Fibroblast of skin of back (primary cell): ENCODE measurements around the gene LGALS3BP.

Experiments
- DNase-seq: peaks from one replicate; pipeline ENCODE4 v3.0.0-alpha.2; 2013

LGALS3BP gene

GRCh38 chr17:79014158-79014758 is 34.5 kb upstream of the LGALS3BP start:
- DNase-seq = no peak

- no peak for DNase-seq
These were observed 32.9 kb upstream of the LGALS3BP start for GRCh38 chr17:79012563-79013134.

GRCh38 chr17:79011451-79012147 is 31.9 kb upstream of the LGALS3BP start:
- peak; percentile 70 for DNase-seq

- DNase-seq = no peak
These were observed 30.6 kb upstream of the LGALS3BP start for GRCh38 chr17:79010304-79010646.

GRCh38 chr17:79009397-79010303 is 29.9 kb upstream of the LGALS3BP start, which contains the start of gene CANT1:
CANT1 (minus strand) TSS chr17:79009764; CDS start chr17:78997622, 12,142 bp downstream.
- peak; percentile 85 for DNase-seq

- no peak for DNase-seq
These were observed 29.1 kb upstream of the LGALS3BP start for GRCh38 chr17:79008666-79009387.

GRCh38 chr17:79007504-79008381 is 28.0 kb upstream of the LGALS3BP start:
- DNase-seq = no peak

GRCh38 chr17:79006794-79007503 is 27.2 kb upstream of the LGALS3BP start:
- DNase-seq = no peak

GRCh38 chr17:79006046-79006445 is 26.3 kb upstream of the LGALS3BP start:
- no peak for DNase-seq

- no peak for DNase-seq
These were observed 25.5 kb upstream of the LGALS3BP start for GRCh38 chr17:79005063-79005861.

GRCh38 chr17:79003661-79004411 is 24.1 kb upstream of the LGALS3BP start:
- no peak for DNase-seq

- no peak for DNase-seq
These were observed 23.3 kb upstream of the LGALS3BP start for GRCh38 chr17:79002796-79003593.

- no peak for DNase-seq
These were observed 22.6 kb upstream of the LGALS3BP start for GRCh38 chr17:79002291-79002690.

GRCh38 chr17:79001190-79002020 is 21.7 kb upstream of the LGALS3BP start:
- DNase-seq = no peak

GRCh38 chr17:79000396-79001189 is 20.9 kb upstream of the LGALS3BP start:
- DNase-seq = no peak

- DNase-seq = no peak
These were observed 20.2 kb upstream of the LGALS3BP start for GRCh38 chr17:78999947-79000395.
